IMR-90 (cell line): ENCODE results near the gene PATE4.

Experiments used
- BHLHE40 ChIP-seq: fragments of 150-350 bp; IDR thresholded peaks from 2 replicates; pipeline ENCODE4 v1.6.1; 2016; ENCODE audit warnings: mild to moderate bottlenecking, low read depth, low read length
- CEBPB ChIP-seq: IDR thresholded peaks from 2 replicates; pipeline ENCODE4 v1.6.1; 2012; ENCODE audit warnings: low read depth, low read length, improper control_type of control experiment
- MXI1 ChIP-seq: IDR thresholded peaks from 2 replicates; pipeline ENCODE4 v1.6.1; 2012; ENCODE audit warnings: low read depth, mild to moderate bottlenecking, low read length, moderate library complexity, borderline replicate concordance
- POLR2A ChIP-seq: IDR thresholded peaks from 2 replicates; pipeline ENCODE4 v1.6.1; 2012; ENCODE audit warnings: mild to moderate bottlenecking, low read depth, low read length
- TF ChIP-seq, protein P1 (sequence below): conservative IDR thresholded peaks from 2 replicates; pipeline ENCODE4 v1.5.1; 2012; ENCODE audit warnings: mild to moderate bottlenecking, low read depth, low read length, improper control_type of control experiment
- TF ChIP-seq, protein P2 (sequence below): fragments of 150-350 bp; IDR thresholded peaks from 2 replicates; pipeline ENCODE4 v1.6.1; 2017; ENCODE audit warnings: mild to moderate bottlenecking, antibody characterized with exemption, low read length, low read depth

DNA sequence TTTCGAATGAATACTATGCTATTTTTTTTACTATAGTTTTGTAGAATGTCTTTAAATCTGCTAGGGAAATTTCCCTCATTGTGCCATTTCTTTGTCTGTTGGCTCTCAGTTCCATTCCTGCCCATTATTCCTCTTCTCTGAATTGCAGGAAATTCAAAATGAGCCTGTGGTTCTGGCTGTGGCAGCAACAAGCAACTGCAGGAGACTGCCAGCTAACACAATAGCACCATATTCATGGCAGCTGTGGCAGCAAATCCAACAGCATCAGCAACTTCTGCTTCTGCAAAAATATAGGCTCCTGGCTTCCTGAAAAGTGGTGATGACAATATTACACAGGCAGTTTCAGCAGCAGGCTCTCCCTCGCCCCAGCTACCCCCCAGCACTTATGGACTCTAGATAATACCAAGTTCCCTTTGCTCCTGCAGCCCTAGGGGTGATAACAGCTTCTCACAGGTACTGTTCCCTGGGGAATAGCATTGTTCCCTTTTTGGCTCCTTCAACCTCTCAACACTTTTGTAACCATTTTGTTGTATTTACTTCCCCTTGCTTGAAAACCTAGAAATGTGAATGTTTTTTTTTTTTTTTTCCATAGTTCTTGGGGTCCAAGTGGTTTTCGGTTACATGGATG is 9.3 kb downstream of the PATE4 start:
- TF ChIP-seq, protein P1, sequence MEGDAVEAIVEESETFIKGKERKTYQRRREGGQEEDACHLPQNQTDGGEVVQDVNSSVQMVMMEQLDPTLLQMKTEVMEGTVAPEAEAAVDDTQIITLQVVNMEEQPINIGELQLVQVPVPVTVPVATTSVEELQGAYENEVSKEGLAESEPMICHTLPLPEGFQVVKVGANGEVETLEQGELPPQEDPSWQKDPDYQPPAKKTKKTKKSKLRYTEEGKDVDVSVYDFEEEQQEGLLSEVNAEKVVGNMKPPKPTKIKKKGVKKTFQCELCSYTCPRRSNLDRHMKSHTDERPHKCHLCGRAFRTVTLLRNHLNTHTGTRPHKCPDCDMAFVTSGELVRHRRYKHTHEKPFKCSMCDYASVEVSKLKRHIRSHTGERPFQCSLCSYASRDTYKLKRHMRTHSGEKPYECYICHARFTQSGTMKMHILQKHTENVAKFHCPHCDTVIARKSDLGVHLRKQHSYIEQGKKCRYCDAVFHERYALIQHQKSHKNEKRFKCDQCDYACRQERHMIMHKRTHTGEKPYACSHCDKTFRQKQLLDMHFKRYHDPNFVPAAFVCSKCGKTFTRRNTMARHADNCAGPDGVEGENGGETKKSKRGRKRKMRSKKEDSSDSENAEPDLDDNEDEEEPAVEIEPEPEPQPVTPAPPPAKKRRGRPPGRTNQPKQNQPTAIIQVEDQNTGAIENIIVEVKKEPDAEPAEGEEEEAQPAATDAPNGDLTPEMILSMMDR, result no peak
- no peak for TF ChIP-seq POLR2A
- TF ChIP-seq BHLHE40, result no peak
- no peak for TF ChIP-seq CEBPB
- TF ChIP-seq, protein P2, sequence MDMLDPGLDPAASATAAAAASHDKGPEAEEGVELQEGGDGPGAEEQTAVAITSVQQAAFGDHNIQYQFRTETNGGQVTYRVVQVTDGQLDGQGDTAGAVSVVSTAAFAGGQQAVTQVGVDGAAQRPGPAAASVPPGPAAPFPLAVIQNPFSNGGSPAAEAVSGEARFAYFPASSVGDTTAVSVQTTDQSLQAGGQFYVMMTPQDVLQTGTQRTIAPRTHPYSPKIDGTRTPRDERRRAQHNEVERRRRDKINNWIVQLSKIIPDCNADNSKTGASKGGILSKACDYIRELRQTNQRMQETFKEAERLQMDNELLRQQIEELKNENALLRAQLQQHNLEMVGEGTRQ, result no peak
- no peak for TF ChIP-seq MXI1
